Sigmoid colon (tissue), 7 donors: ENCODE results near the gene TRIM8. TPM values are rescaled to one million over a fixed set of nuclear protein-coding genes. Genes with fewer than 3 reads are reported as not detected.

Experiments
- DNase-seq: peaks from one replicate; pipeline ENCODE4 v3.0.0-alpha.2; 2019
- H3K27ac ChIP-seq, 4 donors: fragments of 200-600 bp; sonication (generic); one replicate each; pipeline ENCODE4 v1.5.1; 2016 to 2019; ENCODE audit warnings: mild to moderate bottlenecking in 1 of 4
- H3K27me3 ChIP-seq, 3 donors: fragments of 200-600 bp; sonication (generic); one replicate each; pipeline ENCODE4 v1.5.1; 2019; ENCODE audit warnings: mild to moderate bottlenecking in 1 of 3
- H3K36me3 ChIP-seq, 4 donors: fragments of 200-600 bp; sonication (generic); one replicate each; pipeline ENCODE4 v1.5.1; 2016 to 2019
- H3K4me1 ChIP-seq, 4 donors: fragments of 200-600 bp; sonication (generic); one replicate each; pipeline ENCODE4 v1.5.1; 2017 to 2019
- H3K4me3 ChIP-seq, 4 donors: fragments of 200-600 bp; sonication (generic); one replicate each; pipeline ENCODE4 v1.5.1; 2017 to 2019; ENCODE audit warnings: mild to moderate bottlenecking in 2 of 4, moderate library complexity in 1 of 4
- H3K9me3 ChIP-seq, 4 donors: fragments of 200-600 bp in 3 of 4; sonication (generic) in 3 of 4; one replicate each; pipeline versions ENCODE4 v1.5.1 to v1.6.1; 2013 to 2019
- CTCF ChIP-seq, 4 experiments: fragments of 450-650 bp in 3 of 4; fragments of 200-600 bp in 1 of 4; IDR thresholded peaks; one replicate each; pipeline ENCODE4 v1.5.1; 2016 to 2019; ENCODE audit warnings: antibody characterized with exemption in 4 of 4, mild to moderate bottlenecking in 3 of 4, moderate library complexity in 2 of 4
- EP300 ChIP-seq, 4 donors: sonication (generic); formaldehyde crosslinking; IDR thresholded peaks; one replicate each; pipeline ENCODE4 v1.6.1; 2017; ENCODE audit warnings: antibody characterized with exemption in 4 of 4
- POLR2A ChIP-seq, 2 donors: fragments of 450-650 bp; IDR thresholded peaks; one replicate each; pipeline ENCODE4 v1.6.1; 2016; ENCODE audit warnings: antibody characterized with exemption in 2 of 2, mild to moderate bottlenecking in 2 of 2, moderate library complexity in 2 of 2
- POLR2AphosphoS5 ChIP-seq, 4 donors: sonication (generic); formaldehyde crosslinking; IDR thresholded peaks; one replicate each; pipeline ENCODE4 v1.6.1; 2017; ENCODE audit warnings: antibody characterized with exemption in 4 of 4
- WGBS, 2 donors: extraction: QIAGEN DNeasy Blood & Tissue Kit; methylation state at CpG; one replicate each; pipeline ENCODE4 v1.1.7; 2013; 5-methylcytosine and 5-hydroxymethylcytosine counted together
- intact Hi-C: fragments of 100-400 bp; cut with DNase I; formaldehyde crosslinking; loops from one replicate; pipeline ENCODE4 v1.15.1; 2023
- polyA plus RNA-seq, 3 donors: library from polyadenylated mRNA; stranded (reverse); fragments of 200-250 nt; gene quantifications; one replicate each; pipeline ENCODE4 v1.2.3, GENCODE V29; 2013
- total RNA-seq, 4 donors: library from RNA; depleted of rRNA; stranded (reverse); fragments of >200 nt; gene quantifications; one replicate each; pipeline ENCODE4 v1.1.0, GENCODE V29; 2016
- donor health status: healthy with polysubstance abuse.
- donor health status: Bipolar disorder and iron deficiency.
- donor health status: healthy.

Gene TRIM8
- total and polyA plus RNA-seq, 7 donors: 25.0 to 88.6 (median 58.9) TPM

GRCh38 chr10:102598243-102598642 lies 46.0 kb upstream of the TRIM8 start:
- intact Hi-C loops: no loop called here
- peaks cover 3 to 43% (median 11%) of the 10 kb centered on the region in 4 donors for H3K36me3 ChIP-seq
- DNase-seq: peak; percentile 19

GRCh38 chr10:102599565-102600327 lies 44.5 kb upstream of the TRIM8 start:
- Histone ChIP-seq H3K4me3 (no peak overlapping the region), H3K27ac (peak overlapping the region; percentile 3 to 55 (median 15)), H3K36me3 (peaks cover 6 to 57% (median 11%) of the 10 kb centered on the region in 4 donors), H3K27me3 (no peaks in the 10 kb centered on the region), H3K9me3 (no peaks in the 10 kb centered on the region), H3K4me1 (peaks cover 0 to 31% (median 28%) of the 10 kb centered on the region in 4 donors)
- 60 to 70% methylated on average over 7 of the region's 7 CpGs for WGBS, 2 donors
- peak; percentile 55 for DNase-seq
- intact Hi-C loops: no loop called here
- TF ChIP-seq EP300 (IDR thresholded peaks at IDR 0.05) (no peak), POLR2A (IDR thresholded peaks at IDR 0.05) (no peak), POLR2AphosphoS5 (IDR thresholded peaks at IDR 0.05) (no peak), CTCF (IDR thresholded peaks at IDR 0.05) (no peak)

More at GRCh38 chr10:102598243-102598642, 46.0 kb upstream of the TRIM8 start:
- TF ChIP-seq EP300 (IDR thresholded peaks at IDR 0.05) (no peak), POLR2AphosphoS5 (IDR thresholded peaks at IDR 0.05) (no peak), POLR2A (IDR thresholded peaks at IDR 0.05) (no peak), CTCF (IDR thresholded peaks at IDR 0.05) (no peak)
- peaks cover 0 to 42% (median 34%) of the 10 kb centered on the region in 4 donors for H3K4me1 ChIP-seq
- no peak overlapping the region for H3K4me3 ChIP-seq
- no peaks in the 10 kb centered on the region for H3K9me3 ChIP-seq
- H3K27me3 ChIP-seq: no peaks in the 10 kb centered on the region
- WGBS, 2 donors: 74 to 78% methylated on average over 8 of the region's 8 CpGs
- peak overlapping the region; percentile 48 to 78 (median 70) for H3K27ac ChIP-seq

- Histone ChIP-seq H3K27me3 (no peaks in the 10 kb centered on the region), H3K4me1 (peaks cover 0 to 20% (median 17%) of the 10 kb centered on the region in 4 donors), H3K27ac (peak overlapping the region in 2 of 4 donors; percentile 9 to 74), H3K36me3 (peaks cover 6 to 57% (median 11%) of the 10 kb centered on the region in 4 donors), H3K9me3 (no peaks in the 10 kb centered on the region), H3K4me3 (no peak overlapping the region)
- peak; percentile 48 for DNase-seq
- intact Hi-C loops: no loop called here
- TF ChIP-seq POLR2A (IDR thresholded peaks at IDR 0.05): no peak
- TF ChIP-seq CTCF (IDR thresholded peaks at IDR 0.05): no peak
- TF ChIP-seq EP300 (IDR thresholded peaks at IDR 0.05): no peak
- no peak for TF ChIP-seq POLR2AphosphoS5 (IDR thresholded peaks at IDR 0.05)
- 96 to 97% methylated on average over 6 of the region's 6 CpGs for WGBS, 2 donors
Observed at GRCh38 chr10:102600816-102601215, 43.5 kb upstream of the TRIM8 start.

GRCh38 chr10:102601639-102602038 lies 42.6 kb upstream of the TRIM8 start:
- Histone ChIP-seq H3K36me3 (peaks cover 6 to 57% (median 11%) of the 10 kb centered on the region in 4 donors), H3K4me1 (peaks cover 0 to 12% (median 9%) of the 10 kb centered on the region in 4 donors), H3K27ac (peak overlapping the region; percentile 42 to 74 (median 49)), H3K9me3 (no peaks in the 10 kb centered on the region), H3K27me3 (no peaks in the 10 kb centered on the region), H3K4me3 (no peak overlapping the region)
- intact Hi-C loops: no loop called here
- TF ChIP-seq EP300 (IDR thresholded peaks at IDR 0.05) (no peak), POLR2AphosphoS5 (IDR thresholded peaks at IDR 0.05) (no peak), POLR2A (IDR thresholded peaks at IDR 0.05) (no peak), CTCF (IDR thresholded peaks at IDR 0.05) (no peak)
- 94 to 97% methylated on average over 9 of the region's 9 CpGs for WGBS, 2 donors
- no peak for DNase-seq
